GM13977 (cell line): ENCODE results near the gene PDE4D.
"Not testable (repeated sequence)": the region's sequence is repeated elsewhere in the genome, so short reads cannot be mapped to it uniquely, and the experiment has no call there.

ENCODE experiments used
- DNase-seq: peaks from one replicate; pipeline ENCODE4 v3.0.0; 2012; ENCODE audit warnings: low spot score
- in situ Hi-C: fragments of 300-500 bp; cut with MboI; formaldehyde crosslinking; loops from one replicate; pipeline ENCODE4 v1.12.0; 2022; ENCODE audit warnings: low sequenced_read_pairs, low pct_unique_long_range_greater_than_20kb, mixed read lengths, inconsistent platforms; ENCODE audit not compliant: unreplicated experiment
- TF ChIP-seq, protein P1 (sequence below): IDR thresholded peaks from 2 replicates; pipeline ENCODE4 v1.5.1; 2012; ENCODE audit warnings: mild to moderate bottlenecking, control low read depth; ENCODE audit not compliant: insufficient read depth; ENCODE audit errors: extremely low read depth, missing control alignments

PDE4D gene

GRCh38 chr5:59317023-59317773, 576.3 kb downstream of the PDE4D start:
- no peak for DNase-seq
- TF ChIP-seq, protein P1, sequence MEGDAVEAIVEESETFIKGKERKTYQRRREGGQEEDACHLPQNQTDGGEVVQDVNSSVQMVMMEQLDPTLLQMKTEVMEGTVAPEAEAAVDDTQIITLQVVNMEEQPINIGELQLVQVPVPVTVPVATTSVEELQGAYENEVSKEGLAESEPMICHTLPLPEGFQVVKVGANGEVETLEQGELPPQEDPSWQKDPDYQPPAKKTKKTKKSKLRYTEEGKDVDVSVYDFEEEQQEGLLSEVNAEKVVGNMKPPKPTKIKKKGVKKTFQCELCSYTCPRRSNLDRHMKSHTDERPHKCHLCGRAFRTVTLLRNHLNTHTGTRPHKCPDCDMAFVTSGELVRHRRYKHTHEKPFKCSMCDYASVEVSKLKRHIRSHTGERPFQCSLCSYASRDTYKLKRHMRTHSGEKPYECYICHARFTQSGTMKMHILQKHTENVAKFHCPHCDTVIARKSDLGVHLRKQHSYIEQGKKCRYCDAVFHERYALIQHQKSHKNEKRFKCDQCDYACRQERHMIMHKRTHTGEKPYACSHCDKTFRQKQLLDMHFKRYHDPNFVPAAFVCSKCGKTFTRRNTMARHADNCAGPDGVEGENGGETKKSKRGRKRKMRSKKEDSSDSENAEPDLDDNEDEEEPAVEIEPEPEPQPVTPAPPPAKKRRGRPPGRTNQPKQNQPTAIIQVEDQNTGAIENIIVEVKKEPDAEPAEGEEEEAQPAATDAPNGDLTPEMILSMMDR: no peak
- in situ Hi-C loops: no loop called here

GRCh38 chr5:59312223-59312622, 581.3 kb downstream of the PDE4D start:
- no peak for DNase-seq
- in situ Hi-C loops: no loop called here
- TF ChIP-seq, protein P1: no peak

- DNase-seq, in situ Hi-C loops: not testable (repeated sequence)
Observed at GRCh38 chr5:59308685-59309084, 584.8 kb downstream of the PDE4D start.

DNA sequence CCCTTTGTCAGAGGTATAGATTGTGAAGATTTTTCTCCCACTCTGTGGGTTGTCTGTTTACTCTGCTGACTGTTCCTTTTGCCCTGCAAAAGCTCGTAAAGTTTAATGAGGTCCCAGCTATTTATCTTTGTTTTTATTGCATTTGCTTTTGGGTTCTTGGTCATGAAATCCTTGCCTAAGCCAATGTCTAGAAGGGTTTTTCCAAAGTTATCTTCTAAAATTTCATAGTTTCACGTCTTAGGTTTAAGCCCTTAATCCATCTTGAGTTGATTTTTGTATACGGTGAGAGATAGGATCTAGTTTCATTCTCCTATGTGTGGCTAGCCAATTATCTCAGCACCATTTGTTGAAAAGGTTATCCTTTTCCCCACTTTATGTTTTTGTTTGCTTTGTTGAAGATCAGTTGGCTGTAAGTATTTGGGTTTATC, 590.2 kb downstream of the PDE4D start:
- in situ Hi-C loops, DNase-seq: not testable (repeated sequence)

DNA sequence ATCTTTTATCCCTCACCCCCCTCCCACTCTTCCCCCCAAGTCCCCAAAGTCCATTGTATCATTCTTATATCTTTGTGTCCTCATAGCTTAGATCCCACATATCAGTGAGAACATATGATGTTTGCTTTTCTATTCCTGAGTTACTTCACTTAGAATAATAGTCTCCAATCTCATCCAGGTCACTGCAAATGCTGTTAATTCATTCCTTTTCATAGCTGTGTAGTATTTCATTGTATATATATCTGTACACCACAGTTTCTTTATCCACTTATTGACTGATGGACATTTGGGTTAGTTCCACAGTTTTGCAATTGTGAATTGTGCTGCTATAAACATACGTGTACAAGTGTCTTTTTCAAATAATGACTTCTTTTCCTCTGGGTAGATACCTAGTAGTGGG, 591.0 kb downstream of the PDE4D start:
- in situ Hi-C loops, DNase-seq: not testable (repeated sequence)

DNA sequence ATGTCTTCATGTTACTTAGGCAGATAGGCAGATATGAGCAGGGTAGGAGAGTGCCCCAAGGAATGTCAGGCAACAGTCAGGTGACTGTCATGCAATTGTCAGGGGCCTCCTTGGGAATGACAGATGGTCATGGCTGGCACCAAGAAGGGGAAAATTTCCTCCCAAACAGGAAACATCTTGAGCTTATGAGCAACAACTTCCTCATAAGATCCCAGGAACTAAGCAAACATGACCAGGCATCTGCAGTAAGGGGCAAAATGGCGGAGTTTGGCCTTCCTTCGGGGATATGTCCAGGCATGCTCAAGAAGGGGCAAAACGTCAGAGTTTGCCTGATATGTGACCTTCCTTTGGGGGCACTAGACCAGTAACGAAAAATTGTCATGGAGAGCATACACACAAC, 591.8 kb downstream of the PDE4D start:
- in situ Hi-C loops: no loop called here
- TF ChIP-seq, protein P1: no peak
- no peak for DNase-seq

DNA sequence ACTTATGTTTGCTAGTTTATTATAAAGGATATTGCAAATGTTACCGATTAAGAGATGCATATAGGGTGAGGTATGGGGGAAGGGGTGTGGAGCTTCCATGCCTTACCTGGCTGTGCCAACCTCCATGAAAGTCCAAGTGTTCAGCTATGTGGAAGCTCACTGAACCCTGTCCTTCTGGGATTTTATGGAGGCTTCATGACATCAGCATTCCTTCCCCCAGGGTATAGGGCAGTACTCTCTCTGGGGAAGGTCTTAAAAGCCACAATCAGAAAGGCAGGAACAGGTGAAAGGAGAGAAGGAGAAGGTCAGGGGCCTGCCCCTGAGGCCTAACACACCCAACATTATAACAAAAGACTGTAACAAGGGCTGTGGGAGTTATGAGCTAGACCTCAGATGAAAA, 592.6 kb downstream of the PDE4D start:
- no peak for DNase-seq
- in situ Hi-C loops: no loop called here
- TF ChIP-seq, protein P1: no peak

GRCh38 chr5:59299006-59299405, 594.5 kb downstream of the PDE4D start:
- TF ChIP-seq, protein P1: no peak
- no peak for DNase-seq
- in situ Hi-C loops: no loop called here
